Peyer's patch (tissue), 4 donors: ENCODE data around the gene OR51A7.

Experiments used
- CTCF ChIP-seq, 6 experiments: fragments of 450-650 bp in 4 of 6; fragments of 200-600 bp in 2 of 6; sonication (generic) in 1 of 6; IDR thresholded peaks; one replicate each; pipeline ENCODE4 v1.5.1; 2017 to 2019; ENCODE audit warnings: antibody characterized with exemption in 6 of 6, mild to moderate bottlenecking in 3 of 6, moderate library complexity in 1 of 6
- POLR2A ChIP-seq, 2 donors: fragments of 450-650 bp; IDR thresholded peaks; one replicate each; pipeline ENCODE4 v1.5.1; 2017; ENCODE audit warnings: antibody characterized with exemption in 2 of 2, mild to moderate bottlenecking in 2 of 2, moderate library complexity in 2 of 2

GRCh38 chr11:4926608-4927007 is 23.0 kb downstream of the OR51A7 start:
- TF ChIP-seq CTCF (IDR thresholded peaks at IDR 0.05) (no peak), POLR2A (IDR thresholded peaks at IDR 0.05) (no peak)
